Epithelial cell of esophagus (primary cell): ENCODE results near the gene NTM.
"Not testable (repeated sequence)": the region's sequence is repeated elsewhere in the genome, so short reads cannot be mapped to it uniquely, and the experiment has no call there.

Experiments
- DNase-seq: peaks from one replicate; pipeline ENCODE4 v3.0.0; 2010; ENCODE audit warnings: low read depth
- H3K4me3 ChIP-seq: 2 replicates; pipeline ENCODE4 v1.5.1; 2011; ENCODE audit warnings: mild to moderate bottlenecking, low read length, control low read depth
- CTCF ChIP-seq: IDR thresholded peaks from 2 replicates; pipeline ENCODE4 v1.5.1; 2011; ENCODE audit warnings: low read depth, mild to moderate bottlenecking, low read length, control low read depth, inconsistent platforms; ENCODE audit not compliant: insufficient read depth; ENCODE audit errors: missing control alignments

The NTM gene

GRCh38 chr11:131910523-131911387 lies 540.3 kb downstream of the NTM start:
- no peak for TF ChIP-seq CTCF
- peak overlapping the region; percentile 60 for H3K4me3 ChIP-seq
- peak; percentile 55 for DNase-seq

GRCh38 chr11:131911388-131912032 lies 541.1 kb downstream of the NTM start:
- not testable (repeated sequence) for DNase-seq
- H3K4me3 ChIP-seq: peak overlapping the region; percentile 60
- peak; percentile 36 for TF ChIP-seq CTCF

GRCh38 chr11:131912134-131912533 lies 541.7 kb downstream of the NTM start:
- H3K4me3 ChIP-seq: no peak overlapping the region
- TF ChIP-seq CTCF: no peak
- DNase-seq: no peak

- no peak overlapping the region for H3K4me3 ChIP-seq
- DNase-seq: no peak
- no peak for TF ChIP-seq CTCF
Measured at GRCh38 chr11:131913267-131913666, 542.9 kb downstream of the NTM start.

GRCh38 chr11:131914361-131914774 lies 544.0 kb downstream of the NTM start:
- no peak overlapping the region for H3K4me3 ChIP-seq
- TF ChIP-seq CTCF: peak; percentile 40
- DNase-seq: peak; percentile 32

- no peak for DNase-seq
- TF ChIP-seq CTCF: no peak
- no peak overlapping the region for H3K4me3 ChIP-seq
Measured at GRCh38 chr11:131916638-131917037, 546.2 kb downstream of the NTM start.
